Fibroblast of mammary gland (primary cell): ENCODE measurements around the gene MORF4L1.
A peak's percentile ranks its signal among the peaks of the same experiment; 100 is the strongest.
"Not testable (repeated sequence)": the region's sequence is repeated elsewhere in the genome, so short reads cannot be mapped to it uniquely, and the experiment has no call there.

Source experiments
- DNase-seq: peaks from one replicate; pipeline ENCODE4 v3.0.0-alpha.2; 2010; ENCODE audit warnings: low read depth
- H3K4me3 ChIP-seq: 2 replicates; pipeline ENCODE4 v1.5.1; 2011; ENCODE audit warnings: low read depth, mild to moderate bottlenecking, low read length, moderate library complexity; ENCODE audit not compliant: control insufficient read depth
- CTCF ChIP-seq: conservative IDR thresholded peaks from 2 replicates; pipeline ENCODE4 v1.5.1; 2011; ENCODE audit warnings: low read depth, low read length, inconsistent platforms; ENCODE audit not compliant: control insufficient read depth, insufficient read depth

The MORF4L1 gene

GRCh38 chr15:78880813-78881212 lies 8.1 kb downstream of the MORF4L1 start:
- H3K4me3 ChIP-seq, result no peak overlapping the region
- no peak for TF ChIP-seq CTCF
- peak; percentile 43 for DNase-seq

- TF ChIP-seq CTCF, result no peak
- H3K4me3 ChIP-seq, result no peak overlapping the region
- DNase-seq, result no peak
Measured at GRCh38 chr15:78881681-78882080, 9.0 kb downstream of the MORF4L1 start.

DNA sequence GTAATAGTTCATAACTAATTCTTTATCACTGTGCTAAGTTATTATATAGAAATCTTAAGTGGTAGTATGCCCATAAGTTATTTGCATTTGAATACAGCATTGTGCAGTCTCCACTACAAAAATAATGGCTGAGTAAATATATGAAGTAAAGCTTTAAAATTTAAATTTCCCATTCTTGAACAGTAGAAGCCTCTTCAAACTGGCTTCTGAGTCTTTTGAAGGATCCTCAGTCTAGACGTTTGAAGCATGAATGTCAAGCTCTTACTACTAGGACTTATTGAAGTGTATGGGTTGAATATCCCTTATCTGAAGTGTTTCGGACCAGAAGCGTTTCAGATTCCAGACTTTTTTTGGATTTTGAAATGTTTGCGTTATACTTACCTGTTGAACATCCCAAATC lies 16.3 kb downstream of the MORF4L1 start:
- no peak for TF ChIP-seq CTCF
- DNase-seq, result no peak
- H3K4me3 ChIP-seq, result no peak overlapping the region

DNA sequence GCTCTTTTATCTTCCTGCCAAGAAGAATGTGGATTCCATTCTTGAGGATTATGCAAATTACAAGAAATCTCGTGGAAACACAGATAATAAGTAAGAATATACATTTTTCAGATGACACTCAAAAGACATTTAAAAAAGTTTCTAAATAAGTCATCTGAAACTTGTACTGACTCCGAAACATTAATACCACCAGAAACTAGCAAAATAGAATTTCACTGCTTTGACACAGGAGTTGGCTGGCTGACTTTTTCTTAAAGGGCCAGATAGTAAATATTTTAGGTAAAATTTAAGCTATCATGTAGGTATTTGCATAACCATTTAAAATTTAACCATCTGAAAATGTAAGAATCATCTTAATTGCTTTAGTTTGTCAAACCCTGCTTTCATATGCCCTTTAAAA lies 20.8 kb downstream of the MORF4L1 start:
- H3K4me3 ChIP-seq, result no peak overlapping the region
- DNase-seq, result no peak
- TF ChIP-seq CTCF, result no peak

DNA sequence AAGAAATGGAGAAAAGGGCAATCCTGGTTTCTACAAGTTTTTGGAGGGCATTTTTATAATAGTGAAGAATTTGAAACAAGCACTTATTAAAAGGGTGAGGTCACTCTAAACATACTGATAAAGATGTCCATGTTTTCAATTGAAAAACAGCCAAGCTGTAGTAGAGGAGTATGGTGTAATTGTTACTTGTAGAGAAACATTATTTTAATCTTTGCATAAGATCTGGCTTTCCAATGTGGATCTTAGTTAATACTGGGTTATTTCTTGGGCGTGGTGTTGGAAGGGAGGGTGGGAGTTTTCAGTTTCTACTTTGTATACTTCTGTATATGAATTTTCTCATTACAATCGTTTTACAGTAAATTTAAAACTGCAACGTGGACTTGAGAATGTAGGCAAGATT lies 22.8 kb downstream of the MORF4L1 start:
- no peak overlapping the region for H3K4me3 ChIP-seq
- no peak for DNase-seq
- TF ChIP-seq CTCF, result no peak

- DNase-seq, result no peak
- no peak for TF ChIP-seq CTCF
- no peak overlapping the region for H3K4me3 ChIP-seq
Measured at GRCh38 chr15:78898540-78898939, 25.9 kb downstream of the MORF4L1 start.

DNA sequence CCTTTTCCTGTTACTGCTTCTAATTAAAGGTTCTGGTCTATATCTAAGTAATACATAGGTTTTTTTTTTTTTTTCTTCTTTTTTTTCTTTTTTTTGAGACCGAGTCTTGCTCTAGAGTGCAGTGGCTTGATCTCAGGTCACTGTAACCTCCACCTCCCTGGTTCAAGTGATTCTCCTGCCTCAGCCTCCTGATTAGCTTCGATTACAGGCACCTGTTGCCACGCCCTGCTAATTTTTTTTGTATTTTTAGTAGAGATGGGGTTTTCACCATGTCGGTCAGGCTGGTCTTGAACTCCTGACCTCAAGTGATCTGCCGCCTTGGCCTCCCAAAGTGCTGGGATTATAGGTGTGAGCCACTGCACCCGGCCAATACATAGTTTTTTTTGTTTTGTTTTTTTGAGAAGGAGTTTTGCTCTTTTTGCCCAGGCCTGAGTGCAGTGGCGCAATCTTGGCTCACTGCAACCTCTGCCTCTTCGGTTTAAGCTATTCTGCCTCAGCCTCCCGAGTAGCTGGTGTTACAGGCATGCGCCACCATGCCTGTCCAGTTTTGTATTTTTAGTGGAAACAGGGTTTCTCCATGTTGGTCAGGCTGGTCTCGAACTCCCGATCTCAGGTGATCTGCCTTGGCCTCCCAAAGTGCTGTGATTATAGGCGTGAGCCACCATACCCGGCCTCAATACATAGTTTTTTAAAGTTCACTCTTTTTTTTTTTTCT lies 28.3 kb downstream of the MORF4L1 start:
- DNase-seq, H3K4me3 ChIP-seq: not testable (repeated sequence)

- DNase-seq, result peak; percentile 62
- H3K4me3 ChIP-seq, result not testable (repeated sequence)
Measured at GRCh38 chr15:78902281-78903032, 29.8 kb downstream of the MORF4L1 start.
